HG02885 (cell line): Measurements from ENCODE around the gene PDE5A.
"Not testable (repeated sequence)": the region's sequence is repeated elsewhere in the genome, so short reads cannot be mapped to it uniquely, and the experiment has no call there.

ENCODE experiments used
- ATAC-seq: cut with Tn5 transposase; IDR thresholded peaks from one replicate; pipeline ENCODE4 v1.9.1; 2021; ENCODE audit warnings: mild to moderate bottlenecking; ENCODE audit not compliant: unreplicated experiment, poor library complexity

PDE5A gene

DNA sequence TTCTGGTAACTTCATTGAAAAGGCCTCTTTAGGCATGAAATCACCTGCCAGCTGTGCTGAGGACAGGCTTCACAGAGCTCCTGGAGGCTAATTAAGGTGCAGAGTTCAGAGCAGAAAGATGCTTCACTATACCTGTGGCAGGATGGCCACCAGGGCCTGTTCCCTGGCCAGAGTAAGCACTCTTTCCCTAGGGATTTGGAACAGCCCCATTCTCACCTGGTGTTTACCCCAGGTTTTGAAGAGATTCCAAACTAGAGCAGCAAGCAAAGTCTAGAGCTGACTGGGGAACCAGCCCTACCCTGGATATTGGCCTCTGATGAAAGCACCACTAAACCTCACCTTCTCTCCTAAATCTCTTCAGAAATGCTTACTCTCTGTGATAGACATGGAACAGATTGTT, 148.8 kb downstream of the PDE5A start:
- ATAC-seq = no peak

DNA sequence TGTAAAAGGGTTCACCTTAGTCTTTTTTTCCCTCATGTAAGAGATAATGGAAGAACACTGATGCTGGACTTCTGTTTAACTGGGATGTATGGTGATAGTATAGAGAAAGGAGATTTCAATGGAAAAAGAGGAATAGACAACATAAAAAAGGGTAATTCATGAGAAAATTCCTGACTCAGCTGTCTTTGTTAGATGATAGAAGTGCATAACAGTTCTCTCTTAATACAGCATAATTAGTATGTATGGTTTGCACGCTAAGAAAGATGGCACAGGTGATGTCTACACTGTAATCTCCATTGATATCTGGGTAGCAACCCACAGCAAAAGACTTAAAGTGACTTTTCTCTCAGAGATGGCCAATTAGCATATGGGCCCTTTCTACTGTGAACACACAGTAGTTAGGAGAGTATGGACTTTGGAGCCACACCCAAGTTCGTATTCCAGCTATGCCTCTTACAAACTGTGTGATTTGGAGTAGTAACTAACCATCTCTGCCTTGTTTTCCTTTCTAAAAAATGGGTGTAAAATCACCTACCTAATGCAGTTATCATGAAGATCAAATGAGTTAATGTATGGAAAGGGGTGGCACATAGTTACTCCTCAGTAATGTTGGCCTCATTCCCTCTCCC, 149.3 kb downstream of the PDE5A start:
- no peak for ATAC-seq

DNA sequence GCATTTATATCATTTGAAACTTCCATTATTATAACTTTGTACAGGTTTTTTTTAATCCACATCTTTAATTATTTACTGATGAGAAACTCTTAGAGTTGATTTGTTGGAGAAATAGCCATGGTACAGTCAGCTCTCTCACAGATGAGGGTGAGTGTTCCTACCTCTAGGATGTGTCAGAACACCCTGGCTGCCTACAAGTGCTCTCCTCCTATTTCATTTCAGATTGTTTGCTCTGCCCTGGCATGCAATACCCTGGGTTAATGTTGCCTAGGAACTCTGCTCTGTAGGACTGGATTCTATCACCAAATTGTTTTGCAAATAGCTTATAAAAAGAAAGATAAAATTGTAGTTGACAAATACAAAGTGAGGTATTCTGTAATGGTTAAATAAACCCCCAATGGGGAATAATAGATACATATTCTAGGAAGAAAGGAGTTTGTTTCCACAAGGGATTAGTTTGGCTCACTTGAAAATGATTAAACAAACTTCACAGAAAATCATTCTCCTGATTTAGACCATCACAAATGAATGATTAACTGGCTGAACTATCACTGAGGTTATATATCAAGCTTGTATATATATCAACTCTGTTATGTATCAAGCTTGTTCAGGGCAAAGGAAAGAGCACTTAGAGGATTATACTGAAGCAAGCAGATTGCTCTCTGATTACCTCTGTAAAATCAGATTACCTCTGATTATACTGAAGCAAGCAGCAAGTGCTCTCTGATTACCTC, 150.0 kb downstream of the PDE5A start:
- ATAC-seq = no peak

DNA sequence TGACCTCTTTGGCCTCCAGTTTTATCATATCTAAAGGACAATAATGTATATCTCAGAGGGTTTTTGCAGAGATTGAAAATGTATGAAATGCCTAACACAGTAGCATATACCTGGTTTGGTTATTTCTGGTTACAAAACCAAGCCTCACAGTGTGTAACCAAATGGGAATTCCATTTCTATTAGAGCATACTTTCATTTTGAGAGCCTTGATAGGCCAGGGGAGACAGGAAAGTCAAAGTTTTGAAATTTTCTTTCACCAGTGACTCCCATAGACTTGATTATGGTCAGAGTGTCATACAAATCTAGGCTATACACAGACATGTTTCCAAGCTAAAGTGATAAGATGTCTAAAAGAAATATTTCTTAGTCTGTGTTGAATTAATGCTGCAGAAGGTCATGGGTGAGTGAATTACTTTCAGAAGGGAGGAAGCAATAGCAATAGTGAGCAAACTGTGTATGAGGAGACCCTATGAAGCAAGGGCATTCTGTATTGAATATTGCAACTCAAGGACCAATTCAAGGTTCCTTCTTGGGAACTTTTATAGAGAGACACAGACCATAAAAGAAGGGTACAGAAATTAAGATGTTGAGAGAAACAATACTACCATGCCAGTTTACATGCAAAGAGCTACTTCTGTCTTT, 151.1 kb downstream of the PDE5A start:
- ATAC-seq = no peak

DNA sequence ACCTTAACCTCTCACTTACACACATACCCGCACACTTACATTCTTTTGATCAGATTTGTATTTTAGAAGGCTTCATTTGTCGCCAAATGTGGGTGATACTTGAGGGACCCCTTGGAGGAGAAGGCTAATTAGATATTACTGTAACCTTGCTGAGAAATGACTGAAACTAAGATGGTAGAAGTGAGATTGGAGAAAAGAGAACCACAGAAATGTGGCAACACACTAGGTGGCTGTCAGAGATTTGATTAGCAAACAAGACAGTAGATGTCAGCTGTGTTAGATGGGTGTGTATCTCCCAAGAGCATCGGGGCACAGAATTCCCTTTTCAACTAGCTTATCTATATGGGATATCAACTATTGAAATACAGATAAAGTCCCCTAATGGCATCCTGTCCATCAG, 157.3 kb downstream of the PDE5A start:
- peak; percentile 52 for ATAC-seq

DNA sequence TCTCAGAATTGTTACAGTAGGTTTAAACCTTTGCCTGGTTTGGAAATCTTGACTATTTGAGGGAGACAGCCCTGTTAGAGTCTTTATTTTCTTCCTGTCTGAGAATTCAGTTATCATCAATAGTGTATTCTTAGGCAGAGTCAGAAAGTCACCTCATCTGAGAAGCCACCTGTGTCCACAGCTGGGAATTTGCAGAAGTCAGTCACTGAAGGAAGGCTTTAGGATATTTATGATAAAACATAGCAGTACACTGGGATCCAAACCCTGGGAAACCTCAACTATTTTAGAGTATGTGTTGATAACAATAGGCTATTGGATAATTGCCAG, 157.9 kb downstream of the PDE5A start:
- peak; percentile 64 for ATAC-seq

DNA sequence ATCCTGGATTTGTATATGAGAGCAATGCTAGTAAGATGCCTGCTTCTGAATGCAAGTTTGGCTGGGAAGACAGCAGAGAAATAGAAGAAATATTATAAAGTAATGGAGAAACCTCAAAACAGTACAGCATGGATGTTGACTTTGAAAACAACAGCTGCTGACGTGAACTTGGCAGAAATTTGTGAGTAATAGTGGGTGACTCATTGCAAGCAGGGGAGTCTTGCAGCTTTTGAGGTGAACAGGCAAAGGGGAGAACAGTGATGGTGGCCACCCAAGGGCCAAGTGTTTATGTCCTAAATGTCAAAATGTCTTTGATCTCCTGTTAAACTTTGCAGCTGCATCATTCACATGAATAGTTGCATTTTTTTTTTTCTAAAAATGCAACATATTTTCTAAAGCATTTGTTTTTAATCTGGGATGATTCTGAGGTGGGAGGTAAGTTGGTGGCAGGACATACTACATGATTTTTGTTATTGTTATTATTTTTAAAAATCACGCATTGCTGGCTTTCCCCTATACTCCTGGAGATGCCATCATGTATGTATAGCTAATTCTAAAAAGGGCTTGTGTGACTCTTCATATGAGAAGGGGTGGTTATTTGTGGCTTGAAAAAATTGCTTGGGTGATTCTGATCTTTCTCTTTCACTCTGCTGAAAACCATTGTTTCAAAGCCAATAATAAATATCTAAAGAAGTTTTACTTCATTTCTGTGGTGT, 158.4 kb downstream of the PDE5A start:
- ATAC-seq = peak; percentile 72

DNA sequence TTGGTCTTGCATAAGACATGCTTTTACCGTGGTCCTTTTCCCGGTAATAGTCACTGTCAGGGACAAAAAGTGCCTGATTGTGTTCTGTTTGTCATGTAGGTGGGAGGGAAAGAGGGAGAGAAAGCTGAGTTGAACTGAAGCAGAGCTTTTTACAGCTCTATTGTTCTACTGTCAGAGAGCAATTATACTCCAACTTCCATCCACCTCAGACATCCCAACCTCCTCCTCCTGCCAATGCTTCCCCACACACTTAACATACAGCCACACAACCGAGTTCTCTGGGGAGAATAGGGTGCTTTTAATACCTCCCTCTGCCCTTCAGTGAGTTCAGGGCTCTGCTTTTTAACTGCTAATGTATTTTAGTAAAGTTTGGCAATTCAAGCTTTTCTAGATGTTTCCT, 159.6 kb downstream of the PDE5A start:
- ATAC-seq = not testable (repeated sequence)

DNA sequence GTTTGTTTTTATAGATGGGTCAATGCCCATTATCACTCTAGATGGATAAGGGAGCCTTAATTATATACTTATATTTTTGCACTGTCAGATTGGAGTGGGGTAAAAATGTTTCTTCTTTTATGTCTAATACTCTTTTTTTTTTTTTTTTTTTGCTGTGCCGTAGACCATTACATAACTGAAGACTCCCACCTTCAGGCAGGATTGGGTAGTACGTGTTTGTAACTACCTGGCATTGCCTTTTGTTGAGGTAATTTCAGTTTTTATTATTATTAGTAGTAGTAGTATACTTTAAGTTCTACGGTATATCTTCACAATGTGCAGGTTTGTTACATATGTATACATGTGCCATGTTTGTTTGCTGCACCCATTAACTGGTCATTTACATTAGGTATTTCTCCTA, 165.9 kb downstream of the PDE5A start:
- ATAC-seq = not testable (repeated sequence)

DNA sequence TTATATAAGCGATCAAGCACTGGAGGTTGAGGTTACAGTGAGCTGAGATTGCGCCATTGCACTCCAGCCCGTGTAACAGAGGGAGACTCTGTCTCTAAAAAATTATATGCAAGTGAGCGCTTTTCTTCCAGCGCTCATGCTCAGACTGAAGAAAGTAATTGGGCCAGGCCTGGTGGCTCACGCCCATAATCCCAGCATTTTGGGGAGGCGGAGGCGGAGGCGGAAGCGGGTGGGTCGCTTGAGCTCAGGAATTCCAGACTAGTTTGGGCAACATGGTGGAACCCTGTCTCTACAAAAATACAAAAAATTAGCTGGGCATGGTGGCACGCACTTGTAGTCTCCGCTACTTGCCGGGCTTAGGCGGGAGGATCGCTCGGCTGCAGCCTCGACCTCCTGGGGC, 172.9 kb downstream of the PDE5A start:
- not testable (repeated sequence) for ATAC-seq

DNA sequence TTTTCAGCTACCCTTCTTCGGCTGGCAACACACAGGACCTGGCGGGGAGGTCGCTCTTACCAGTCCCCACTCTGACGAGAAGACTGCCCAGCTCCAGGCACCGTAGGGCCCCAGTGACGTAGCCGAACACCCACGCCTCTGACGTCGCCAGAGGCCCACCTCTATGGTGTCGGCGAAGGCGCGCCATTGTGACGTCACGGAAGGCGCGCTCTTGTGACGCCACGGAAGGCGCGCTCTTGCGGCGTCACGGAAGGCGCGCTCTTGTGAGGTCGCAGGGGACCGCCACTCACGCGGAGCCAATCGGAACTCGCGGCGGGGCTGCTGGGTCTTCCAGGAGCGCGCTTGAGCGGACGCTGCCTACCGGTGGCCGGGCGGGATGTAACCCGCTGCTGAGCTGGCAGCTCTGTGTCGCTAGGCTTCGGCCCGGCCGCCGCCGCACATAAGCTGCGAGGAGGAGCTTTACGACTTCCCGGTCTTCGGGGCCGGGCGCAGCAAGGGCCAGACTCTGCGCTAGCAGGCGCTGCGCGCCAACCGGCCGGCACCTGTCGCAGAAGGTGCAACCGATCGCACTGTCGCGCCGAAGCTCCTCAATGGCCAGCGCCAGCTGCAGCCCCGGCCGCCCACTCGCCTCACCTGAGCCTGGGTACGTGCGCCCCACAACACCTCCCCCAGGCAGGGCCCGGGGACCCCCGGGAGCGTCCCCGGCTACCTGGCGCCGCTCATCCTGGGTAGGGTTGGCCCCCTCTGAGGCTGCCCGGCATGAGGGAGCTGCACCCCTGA, 173.9 kb downstream of the PDE5A start:
- ATAC-seq = peak; percentile 100

DNA sequence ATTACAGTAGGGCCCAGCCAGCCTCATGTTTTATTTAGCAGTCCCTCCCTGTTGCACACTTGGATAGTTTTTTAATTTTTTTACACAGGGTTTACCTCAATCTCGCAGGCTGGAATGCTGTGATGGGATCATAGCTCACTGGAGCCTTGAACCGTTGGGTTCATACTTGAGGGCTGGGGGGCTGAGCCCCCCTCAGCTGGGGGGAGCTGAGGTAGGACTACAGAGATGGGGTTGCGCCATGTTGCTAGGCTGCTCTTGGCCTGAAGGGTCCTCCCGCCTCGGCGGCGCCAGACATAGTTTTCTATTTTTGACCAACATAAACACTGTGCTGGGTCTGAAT, 174.5 kb downstream of the PDE5A start:
- peak; percentile 2 for ATAC-seq

DNA sequence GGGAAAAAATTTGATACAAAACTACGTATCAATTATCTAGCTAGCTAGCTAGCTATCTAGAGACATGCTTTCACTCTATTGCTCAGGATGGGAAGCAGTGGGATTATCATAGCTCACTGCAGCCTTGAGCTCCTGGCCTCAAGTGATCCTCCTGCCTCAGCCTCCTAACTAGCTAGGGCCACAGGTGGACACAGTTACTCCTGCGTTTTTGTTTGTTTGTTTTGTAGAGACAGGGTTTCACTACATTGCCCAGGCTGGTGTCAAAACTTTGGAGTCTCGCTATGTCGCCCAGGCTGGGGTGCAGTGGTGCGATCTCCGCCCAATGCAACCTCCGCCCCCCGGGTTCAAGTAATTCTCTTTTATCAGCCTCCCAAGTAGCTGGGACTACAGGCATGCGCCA, 175.3 kb downstream of the PDE5A start:
- ATAC-seq = not testable (repeated sequence)

DNA sequence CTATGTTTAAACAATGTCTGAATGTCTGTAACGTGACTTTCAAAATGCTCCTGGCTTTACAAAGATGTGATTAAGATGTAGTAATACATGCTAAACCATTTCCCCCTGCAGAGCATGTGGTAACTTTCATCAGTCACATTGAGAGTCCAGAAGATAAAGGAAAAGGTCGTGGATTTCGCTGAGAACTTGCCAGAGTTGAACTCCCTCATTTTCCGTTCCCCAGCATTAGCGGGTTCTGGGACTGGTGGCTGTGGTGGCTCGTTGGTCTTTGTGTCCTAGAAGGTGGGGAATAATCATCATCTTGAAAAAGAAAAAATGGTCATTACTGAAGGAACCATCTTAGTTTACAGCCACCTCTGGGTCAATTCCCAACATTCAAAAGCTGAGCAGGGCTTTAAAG, 178.8 kb downstream of the PDE5A start:
- ATAC-seq = not testable (repeated sequence)
